NCI-H1930 (cell line): ENCODE data around the gene DHX32.
"Not testable (repeated sequence)": the region's sequence is repeated elsewhere in the genome, so short reads cannot be mapped to it uniquely, and the experiment has no call there.

Experiments used
- DNase-seq, 2 experiments: peaks; one replicate each; lab custom pipeline; 2025; lab: John Stamatoyannopoulos, UW

DHX32 gene

GRCh38 chr10:125896088-125896934 lies 15.2 kb upstream of the DHX32 start, which contains the start of gene FANK1:
FANK1 (plus strand) TSS chr10:125896564; CDS start chr10:125896643, 79 bp downstream.
- peak; percentile 33 to 68 for DNase-seq

DNA sequence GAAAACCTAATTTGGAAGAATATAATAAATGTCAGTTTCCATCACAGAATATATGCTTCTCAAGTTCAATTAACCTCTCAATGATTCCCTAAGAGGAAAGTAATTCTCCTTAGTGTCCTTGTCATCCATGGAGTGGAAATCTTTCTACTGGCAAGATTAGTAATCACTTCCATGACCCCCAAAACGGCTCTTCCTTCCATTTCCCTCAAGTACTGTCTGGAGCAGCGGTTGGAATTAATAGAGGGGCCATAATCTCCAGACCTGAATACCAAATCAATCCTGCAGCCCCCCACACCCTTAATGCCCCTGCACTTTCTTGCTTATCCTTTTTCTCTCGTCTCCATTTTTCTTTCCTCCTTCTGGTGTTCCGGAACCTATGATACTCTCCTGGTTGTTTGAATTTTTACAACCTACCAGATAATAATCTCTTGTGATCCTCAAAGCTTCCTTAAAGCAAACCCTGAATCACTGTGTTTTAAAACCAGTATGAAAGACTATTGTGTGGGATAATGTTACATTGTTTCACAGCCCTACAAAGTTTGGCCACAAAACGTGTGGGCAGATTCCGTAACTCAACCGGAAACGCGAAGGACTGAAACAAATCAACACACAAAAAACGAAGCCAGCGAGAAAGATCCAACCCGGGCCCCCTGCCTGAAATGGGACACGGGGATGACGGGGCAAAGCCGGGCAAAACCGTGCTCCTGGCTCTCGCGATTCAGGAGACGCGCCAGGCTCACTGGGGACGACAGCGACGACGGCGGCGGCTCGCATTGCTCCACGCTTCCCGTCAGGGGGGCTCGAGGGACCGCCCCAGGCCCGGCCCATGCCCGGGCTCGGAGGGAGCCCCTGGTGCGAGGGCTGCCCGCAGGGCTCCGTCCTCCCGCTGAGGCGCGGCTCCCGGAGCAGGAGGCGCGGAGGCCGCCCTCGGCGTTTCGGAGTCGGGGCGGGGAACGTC lies 14.3 kb upstream of the DHX32 start:
- peak in 1 of 2 experiments; percentile 2 for DNase-seq

DNA sequence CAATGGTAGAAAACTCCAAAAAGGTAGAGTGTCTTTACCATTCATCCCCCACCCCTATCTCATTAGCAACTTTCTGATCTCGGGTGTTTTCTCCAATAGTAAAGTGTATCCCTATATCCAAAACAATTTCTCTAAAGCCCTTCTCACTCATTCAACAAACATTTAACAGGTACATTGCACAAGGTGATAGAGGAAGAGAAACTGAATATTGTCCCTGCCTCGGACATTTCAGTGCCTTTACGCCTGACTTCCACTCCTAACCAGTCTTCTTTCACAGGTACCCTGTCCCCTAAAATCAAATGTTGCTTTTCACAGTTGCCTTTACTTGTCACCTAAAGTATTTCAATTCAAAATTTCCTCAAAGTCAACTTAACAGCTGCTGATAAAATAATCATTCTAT lies 13.1 kb upstream of the DHX32 start:
- not testable (repeated sequence) for DNase-seq

GRCh38 chr10:125892402-125892801 lies 11.3 kb upstream of the DHX32 start:
- not testable (repeated sequence) for DNase-seq

DNA sequence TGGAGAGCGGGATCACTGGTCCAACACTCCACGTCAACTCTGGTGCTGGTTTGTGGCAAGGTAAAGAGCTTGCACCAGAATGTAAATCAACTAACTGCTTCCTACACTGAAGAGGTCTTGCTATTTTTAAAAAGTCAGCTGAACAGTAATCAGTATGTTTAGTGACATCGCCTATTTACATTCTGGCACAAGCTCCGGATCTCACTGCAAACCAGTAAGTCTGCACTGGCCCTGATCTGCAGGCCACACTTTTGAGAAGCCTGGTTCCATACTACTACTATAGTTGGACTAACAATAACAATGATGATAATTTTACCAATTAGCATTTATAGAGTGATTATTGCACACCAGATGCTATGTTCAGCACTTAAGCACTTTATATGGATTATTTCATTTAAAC lies 8.3 kb upstream of the DHX32 start:
- DNase-seq, result not testable (repeated sequence)

DNA sequence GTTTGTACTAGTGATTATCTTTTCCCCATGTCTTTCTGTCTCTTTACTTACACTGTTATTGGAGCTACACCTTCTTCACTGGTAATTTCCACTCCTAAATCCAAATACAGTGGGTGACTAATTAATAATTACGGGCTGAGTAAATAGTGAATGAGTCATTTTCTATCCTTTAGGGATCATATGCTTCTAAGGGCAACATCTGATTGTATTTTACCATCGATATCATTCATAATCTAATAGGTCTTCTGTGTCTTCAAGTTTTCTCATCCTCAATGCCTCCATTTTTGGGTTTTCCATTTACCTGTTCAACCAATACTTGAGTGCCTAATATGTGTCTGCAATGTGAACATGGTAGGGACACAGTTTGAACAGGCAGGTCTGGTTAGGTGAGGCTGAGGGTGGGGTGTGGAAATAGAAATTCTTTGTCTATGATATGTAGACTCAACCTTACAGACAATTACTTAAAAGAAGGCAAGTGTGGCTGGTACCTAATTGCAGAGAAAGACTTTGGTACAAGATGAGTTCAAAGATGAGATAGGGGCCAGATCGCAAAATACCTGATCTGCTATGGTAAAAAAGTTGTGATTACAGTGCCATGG lies 5.9 kb upstream of the DHX32 start:
- no peak for DNase-seq

DNA sequence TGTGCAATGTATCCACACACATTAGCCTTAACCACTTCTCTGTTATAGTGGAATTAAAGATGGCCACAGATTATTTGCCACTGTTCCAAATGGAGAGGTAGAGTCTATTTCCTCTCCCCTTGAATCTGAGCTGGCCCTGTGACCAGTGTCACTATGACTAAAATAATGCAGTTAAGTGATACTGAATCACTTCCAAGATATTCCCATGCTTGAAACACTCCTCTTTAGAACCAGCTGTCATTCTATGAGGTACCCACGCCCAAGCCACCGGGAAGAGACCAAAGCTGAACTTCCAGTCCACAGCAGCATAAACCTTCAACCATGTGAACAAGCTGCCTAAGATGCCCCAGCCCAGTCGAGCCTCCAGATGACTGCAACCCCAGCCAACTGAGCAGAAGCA lies 2.1 kb upstream of the DHX32 start:
- no peak for DNase-seq

GRCh38 chr10:125882596-125882995 lies 1.5 kb upstream of the DHX32 start:
- DNase-seq, result no peak

- no peak for DNase-seq
These were observed 373 bp downstream of the DHX32 start for GRCh38 chr10:125880719-125881118.

DNA sequence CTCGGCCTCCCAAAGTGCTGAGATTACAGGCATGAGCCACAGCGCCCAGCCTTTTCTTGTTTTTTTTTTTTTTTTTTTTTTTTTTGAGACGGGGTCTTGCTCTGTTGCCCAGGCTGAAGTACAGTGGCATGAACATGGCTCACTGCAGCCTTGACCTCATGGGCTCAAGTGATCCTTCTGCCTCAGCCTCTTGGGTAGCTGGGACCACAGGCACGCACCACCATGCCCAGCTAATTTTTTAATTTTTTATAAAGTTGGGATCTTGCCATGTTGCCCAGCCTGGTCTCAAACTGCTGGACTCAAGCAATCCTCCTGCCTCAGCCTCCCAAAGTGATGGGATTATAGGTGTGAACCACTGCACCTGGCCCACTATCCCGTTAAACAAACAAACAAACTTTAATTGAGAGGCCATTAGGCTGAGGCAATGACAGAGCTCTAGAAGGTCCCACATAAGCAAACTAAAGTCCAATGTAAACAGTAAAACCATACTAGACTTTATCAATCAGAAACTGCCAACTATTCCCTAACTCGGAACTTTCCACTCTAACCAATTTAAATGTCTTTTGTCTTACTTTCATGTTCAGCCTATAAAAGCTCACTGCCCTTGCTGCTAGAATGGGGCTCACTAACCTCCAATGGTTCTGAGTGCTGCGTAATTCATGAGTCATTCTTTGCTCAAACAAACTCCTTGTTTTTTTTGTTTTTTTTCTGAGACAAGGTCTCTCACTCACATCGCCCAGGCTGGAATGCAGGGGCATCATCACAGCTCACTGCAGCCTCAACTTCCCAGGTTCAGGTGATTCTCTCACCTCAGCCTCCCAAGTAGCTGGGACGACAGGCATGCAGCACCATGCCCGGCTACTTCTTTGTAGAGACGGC lies 1.9 kb downstream of the DHX32 start:
- DNase-seq, result no peak

- DNase-seq, result no peak
These were observed 9.8 kb downstream of the DHX32 start for GRCh38 chr10:125871338-125871737.

- no peak for DNase-seq
These were observed 12.6 kb downstream of the DHX32 start for GRCh38 chr10:125868372-125868975.

- DNase-seq, result no peak
These were observed 14.6 kb downstream of the DHX32 start for GRCh38 chr10:125866421-125867029.

DNA sequence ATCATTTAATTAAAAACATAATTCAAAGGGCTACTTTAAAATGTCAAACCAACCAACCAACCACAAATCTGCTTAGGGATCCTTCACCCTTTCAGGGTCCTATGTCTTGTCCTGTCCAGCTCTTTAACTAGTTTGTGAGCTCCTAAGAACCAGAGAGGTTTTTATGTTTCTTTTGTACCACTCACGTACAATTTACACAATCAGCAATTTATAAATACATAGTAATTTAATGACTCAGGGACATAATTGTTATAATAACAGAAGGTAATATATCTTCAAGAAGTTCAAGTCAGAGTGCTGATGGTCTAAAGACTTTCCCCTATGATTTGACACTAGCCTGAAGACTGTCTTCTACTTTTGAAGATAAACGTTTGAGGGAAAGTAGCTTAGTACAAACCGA lies 16.0 kb downstream of the DHX32 start:
- no peak for DNase-seq

DNA sequence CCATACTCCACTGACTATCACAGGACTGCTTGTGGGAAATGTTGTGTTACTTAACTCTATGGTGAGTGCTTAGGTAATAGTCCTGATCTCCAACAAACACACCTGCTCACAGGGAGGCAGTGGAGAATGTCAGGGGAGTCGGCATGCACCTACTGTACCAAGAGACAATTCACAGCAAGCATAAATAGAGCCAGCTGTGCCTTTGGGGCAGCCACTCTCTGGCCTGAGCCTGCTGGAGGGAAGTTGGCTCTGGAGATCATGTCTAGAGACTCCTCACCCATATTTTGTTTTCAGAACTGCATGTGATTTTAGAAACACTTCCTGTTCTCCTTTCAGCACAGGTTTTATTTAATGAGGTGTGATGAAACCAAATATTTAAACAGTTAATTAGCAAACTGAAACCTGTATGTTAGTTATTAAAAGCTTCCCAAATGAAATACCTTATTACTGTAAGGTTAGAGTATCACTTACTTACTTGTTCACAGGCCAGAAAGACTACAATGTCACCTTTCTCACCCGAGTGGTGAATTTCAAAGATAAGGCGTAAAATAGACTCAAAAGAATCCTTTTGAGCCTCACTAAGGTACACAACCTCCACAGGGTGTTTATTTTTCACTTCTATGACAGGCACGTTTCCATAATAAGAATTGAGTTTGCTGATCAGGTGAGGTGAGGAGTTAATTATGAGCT lies 21.8 kb downstream of the DHX32 start:
- peak; percentile 11 to 35 for DNase-seq

- no peak for DNase-seq
These were observed 23.8 kb downstream of the DHX32 start for GRCh38 chr10:125857185-125857760.

DNA sequence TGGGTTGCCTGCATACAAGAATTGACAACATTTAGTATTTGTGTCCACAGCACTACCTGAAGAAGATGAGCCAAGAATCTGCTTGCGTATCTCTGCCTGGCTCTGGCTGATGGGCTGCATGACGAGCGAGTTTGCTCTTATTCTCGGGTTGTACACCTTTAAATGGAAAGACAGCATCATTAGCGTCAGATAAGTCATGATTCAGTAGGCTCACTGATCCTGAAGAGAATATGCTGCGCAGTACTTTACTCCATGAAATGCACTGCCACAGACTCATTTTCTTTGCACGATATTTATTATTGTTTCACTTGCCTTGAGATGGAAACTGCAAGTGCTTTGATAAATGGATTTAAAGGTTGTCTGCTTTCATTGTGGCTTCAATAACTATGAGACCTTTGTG lies 28.6 kb downstream of the DHX32 start:
- no peak for DNase-seq

GRCh38 chr10:125850766-125851731 lies 30.0 kb downstream of the DHX32 start:
- DNase-seq, result no peak
